ES-I3 (cell line): ENCODE results near the gene RHD.
A peak's percentile ranks its signal among the peaks of the same experiment; 100 is the strongest.
"Not testable (repeated sequence)": the region's sequence is repeated elsewhere in the genome, so short reads cannot be mapped to it uniquely, and the experiment has no call there.

Source experiments
- H3K36me3 ChIP-seq: 2 replicates; pipeline ENCODE4 v1.6.1; 2013; ENCODE audit warnings: mild to moderate bottlenecking, low read length, control low read depth, moderate library complexity; ENCODE audit not compliant: insufficient read depth
- H3K4me1 ChIP-seq: 2 replicates; pipeline ENCODE4 v1.6.1; 2013; ENCODE audit warnings: mild to moderate bottlenecking, control low read depth, low read length; ENCODE audit not compliant: insufficient read depth
- H3K9ac ChIP-seq: 2 replicates; pipeline ENCODE4 v1.6.1; 2013; ENCODE audit warnings: low read depth, mild to moderate bottlenecking, low read length, moderate library complexity
- H3K9me3 ChIP-seq: 2 replicates; pipeline ENCODE4 v1.6.1; 2013; ENCODE audit warnings: mild to moderate bottlenecking, low read length, moderate library complexity; ENCODE audit not compliant: control insufficient read depth, insufficient read depth

RHD gene

GRCh38 chr1:25309085-25309484, 36.8 kb downstream of the RHD start:
- not testable (repeated sequence) for H3K4me1 ChIP-seq, H3K9ac ChIP-seq, H3K36me3 ChIP-seq, H3K9me3 ChIP-seq

DNA sequence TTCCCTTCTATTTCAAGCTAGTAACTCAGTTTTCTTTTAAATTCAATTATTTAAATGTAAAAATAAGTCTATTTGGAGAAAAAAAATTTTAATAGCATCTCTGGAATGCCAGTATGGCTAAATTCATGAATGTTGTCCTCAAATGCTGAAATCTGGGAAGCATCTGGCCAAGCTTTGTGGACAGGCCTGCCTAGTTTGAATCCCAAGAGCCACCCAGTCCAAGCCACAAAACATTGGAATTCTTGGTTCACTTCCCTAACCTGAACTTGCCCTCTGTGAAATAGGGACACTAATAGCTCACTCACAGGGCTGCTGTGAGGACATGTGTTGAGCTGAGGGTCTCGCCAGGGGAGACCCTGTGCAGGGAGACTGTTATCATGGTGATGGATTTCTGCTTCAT, 37.2 kb downstream of the RHD start:
- not testable (repeated sequence) for H3K9ac ChIP-seq, H3K36me3 ChIP-seq, H3K9me3 ChIP-seq, H3K4me1 ChIP-seq

GRCh38 chr1:25312806-25313470, 40.6 kb downstream of the RHD start:
- H3K36me3 ChIP-seq, H3K4me1 ChIP-seq, H3K9ac ChIP-seq, H3K9me3 ChIP-seq: not testable (repeated sequence)

DNA sequence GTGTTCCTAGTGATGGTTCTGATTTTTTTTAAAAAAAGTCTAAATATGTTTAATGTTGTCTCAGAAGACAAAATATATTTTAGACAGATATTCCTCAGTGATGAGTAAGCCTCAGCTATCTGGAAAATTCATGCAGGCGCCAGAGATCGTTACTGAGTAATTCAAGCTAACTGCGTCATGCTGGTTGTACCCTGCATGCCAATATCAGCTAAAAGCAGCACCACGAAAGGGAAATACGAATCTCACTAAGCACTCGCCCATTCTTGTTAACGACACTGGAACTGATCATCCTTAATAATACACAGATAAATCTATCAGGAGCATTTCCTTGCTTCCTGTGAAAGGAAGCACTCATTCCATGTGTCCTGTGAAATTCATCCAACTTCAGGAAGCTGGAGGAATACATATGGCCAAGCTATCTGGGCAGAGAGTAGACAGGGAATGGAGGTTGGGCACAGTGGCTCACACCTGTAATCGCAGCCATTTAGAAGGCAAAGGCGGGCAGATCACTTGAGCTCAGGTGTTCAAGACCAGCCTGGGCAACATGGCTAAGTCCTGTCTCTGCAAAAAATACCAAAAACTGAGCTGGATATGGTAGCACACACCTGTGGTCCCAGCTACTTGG, 48.1 kb downstream of the RHD start:
- not testable (repeated sequence) for H3K9me3 ChIP-seq, H3K4me1 ChIP-seq, H3K36me3 ChIP-seq, H3K9ac ChIP-seq

GRCh38 chr1:25322127-25322526, 49.8 kb downstream of the RHD start:
- not testable (repeated sequence) for H3K9ac ChIP-seq, H3K4me1 ChIP-seq, H3K36me3 ChIP-seq, H3K9me3 ChIP-seq

DNA sequence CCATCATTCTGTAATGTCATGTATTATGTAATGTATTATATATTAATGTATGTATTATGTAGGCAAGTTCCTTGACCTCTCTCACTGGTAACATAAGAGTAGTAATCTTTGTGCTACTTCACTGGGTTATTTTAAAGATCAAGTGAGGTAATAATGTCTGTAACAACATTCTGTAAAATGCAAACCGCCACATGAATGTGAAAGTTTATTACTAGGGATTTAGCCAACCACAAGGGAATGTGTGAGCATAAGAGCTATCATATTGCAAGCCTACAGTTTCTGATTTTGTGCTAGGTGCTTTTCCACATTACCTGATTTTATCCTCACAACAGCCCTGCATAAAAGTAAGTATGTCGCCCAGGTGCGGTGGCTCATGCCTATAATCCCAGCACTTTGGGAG, 52.1 kb downstream of the RHD start:
- H3K36me3 ChIP-seq, H3K9me3 ChIP-seq, H3K9ac ChIP-seq, H3K4me1 ChIP-seq: not testable (repeated sequence)

- H3K4me1 ChIP-seq, H3K9me3 ChIP-seq, H3K9ac ChIP-seq, H3K36me3 ChIP-seq: not testable (repeated sequence)
Observed at GRCh38 chr1:25327864-25328790, 55.8 kb downstream of the RHD start.

DNA sequence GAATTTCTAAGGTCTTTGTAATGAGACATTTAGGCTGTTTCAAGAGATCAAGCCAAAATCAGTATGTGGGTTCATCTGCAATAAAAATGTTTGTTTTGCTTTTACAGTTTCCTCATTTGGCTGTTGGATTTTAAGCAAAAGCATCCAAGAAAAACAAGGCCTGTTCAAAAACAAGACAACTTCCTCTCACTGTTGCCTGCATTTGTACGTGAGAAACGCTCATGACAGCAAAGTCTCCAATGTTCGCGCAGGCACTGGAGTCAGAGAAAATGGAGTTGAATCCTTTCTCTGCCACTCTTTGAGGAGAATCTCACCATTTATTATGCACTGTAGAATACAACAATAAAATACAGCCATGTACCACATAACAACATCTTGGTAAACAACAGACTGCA, 56.5 kb downstream of the RHD start:
- not testable (repeated sequence) for H3K4me1 ChIP-seq, H3K9me3 ChIP-seq, H3K9ac ChIP-seq, H3K36me3 ChIP-seq

GRCh38 chr1:25329336-25329735, 57.0 kb downstream of the RHD start:
- H3K4me1 ChIP-seq, H3K9me3 ChIP-seq, H3K36me3 ChIP-seq, H3K9ac ChIP-seq: not testable (repeated sequence)

DNA sequence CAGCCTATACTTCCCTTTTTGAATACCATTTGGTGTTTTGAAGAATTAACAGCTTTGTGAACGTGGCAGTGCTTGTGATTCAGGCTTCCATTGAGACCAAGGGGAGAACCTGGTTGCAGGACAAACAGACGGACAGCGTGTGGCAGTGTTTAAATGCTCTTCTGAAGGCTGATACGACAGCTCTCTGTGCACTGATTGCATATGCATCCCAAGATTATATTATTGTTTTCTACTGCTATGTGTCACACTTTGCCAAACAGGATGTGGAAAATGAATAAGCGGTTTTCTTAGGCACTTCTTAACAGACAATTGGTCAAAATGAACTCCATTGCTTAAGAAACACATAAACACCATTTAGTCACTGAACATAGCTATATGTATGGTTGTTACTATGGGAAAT, 57.6 kb downstream of the RHD start:
- not testable (repeated sequence) for H3K9ac ChIP-seq, H3K9me3 ChIP-seq, H3K36me3 ChIP-seq, H3K4me1 ChIP-seq

DNA sequence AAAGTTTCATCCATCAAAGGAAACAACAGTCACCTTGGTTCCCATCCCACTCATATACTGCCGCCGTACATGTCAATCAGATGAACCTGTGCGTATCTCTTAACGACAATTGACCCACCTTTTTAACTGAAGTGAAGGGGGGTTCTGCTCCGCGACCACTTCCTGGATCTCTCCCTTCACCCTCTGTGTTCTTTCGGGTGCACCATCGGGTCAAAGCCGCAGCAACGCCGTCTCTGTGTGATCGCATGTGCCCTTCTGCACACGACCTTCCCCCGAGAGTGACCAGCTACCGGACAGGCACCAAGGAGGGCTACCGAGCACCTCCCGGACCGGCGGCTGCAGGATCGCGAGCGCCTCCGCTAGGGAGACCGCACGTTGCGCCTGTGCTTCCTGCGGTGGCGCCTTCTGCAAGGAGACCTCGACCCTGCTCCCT, 64.6 kb downstream of the RHD start:
- H3K9me3 ChIP-seq = not testable (repeated sequence)

GRCh38 chr1:25337483-25338187, 65.3 kb downstream of the RHD start:
- H3K9ac ChIP-seq = peak overlapping the region; percentile 94; the same call in 1 of the 2 replicates
- H3K9me3 ChIP-seq, H3K4me1 ChIP-seq, H3K36me3 ChIP-seq: not testable (repeated sequence)

More for the DNA sequence above, 64.6 kb downstream of the RHD start:
- H3K36me3 ChIP-seq, H3K4me1 ChIP-seq: not testable (repeated sequence)
- H3K9ac ChIP-seq = peak overlapping the region; percentile 85

- peak within 1 kb of the TSS; percentile 94 for H3K9ac ChIP-seq
- no peaks in the 10 kb centered on the region; the same call in 1 of the 2 replicates for H3K36me3 ChIP-seq
- 0 out of 2 replicates have a peak, but pooled peaks cover 3% of the 10 kb centered on the region for H3K4me1 ChIP-seq
- no peaks in the 10 kb centered on the region for H3K9me3 ChIP-seq
Observed at GRCh38 chr1:25338188-25338981, 66.1 kb downstream of the RHD start, which contains the start of gene TMEM50A. TSS of gene TMEM50A (plus strand) at chr1:25338334. CDS start at chr1:25340487, 2,153 bp downstream.

DNA sequence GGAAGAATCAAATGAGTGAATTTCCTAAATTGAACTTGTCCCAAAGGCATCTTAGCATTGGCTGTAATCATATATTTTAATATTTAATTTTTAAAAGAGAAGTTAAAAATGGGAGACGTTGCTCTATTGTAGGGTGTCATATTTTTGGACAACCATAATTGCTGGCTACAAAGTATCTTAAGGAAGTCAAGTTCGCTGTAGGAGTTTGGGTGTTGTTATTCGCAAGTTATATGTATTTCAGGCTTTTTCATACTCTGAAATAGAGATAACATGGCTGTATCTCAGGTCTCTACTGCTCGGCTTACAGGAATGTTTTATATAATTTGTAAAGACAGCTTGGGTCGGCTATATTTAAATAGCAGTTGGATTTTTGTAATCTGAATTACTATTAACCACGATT, 66.7 kb downstream of the RHD start:
- Histone ChIP-seq H3K9me3 (no peaks in the 10 kb centered on the region), H3K4me1 (0 out of 2 replicates have a peak, but pooled peaks cover 3% of the 10 kb centered on the region), H3K9ac (peak overlapping the region; percentile 94), H3K36me3 (no peaks in the 10 kb centered on the region; the same call in 1 of the 2 replicates)
